ENCODE data around the gene BRCA2.

The BRCA2 gene

GRCh38 chr13:32315238-32316027, at the start of gene BRCA2, which contains the start of gene ZAR1L:
BRCA2 (plus strand) TSS chr13:32315508; CDS start chr13:32316461, 953 bp downstream.
ZAR1L (minus strand) TSS chr13:32315363; CDS start chr13:32311925, 3,438 bp downstream.
- no peak for DNase-seq

- no peak for DNase-seq
Observed at GRCh38 chr13:32265726-32266125, 49.6 kb upstream of the BRCA2 start.

- no peak for DNase-seq
Observed at GRCh38 chr13:32266130-32266529, 49.2 kb upstream of the BRCA2 start.

- no peak for DNase-seq
Observed at GRCh38 chr13:32267836-32268439, 47.4 kb upstream of the BRCA2 start.

GRCh38 chr13:32272021-32272683, 43.2 kb upstream of the BRCA2 start:
- no peak for DNase-seq

- no peak for DNase-seq
Observed at GRCh38 chr13:32277839-32278238, 37.5 kb upstream of the BRCA2 start.

GRCh38 chr13:32278426-32278825, 36.9 kb upstream of the BRCA2 start:
- DNase-seq = no peak

- no peak for DNase-seq
Observed at GRCh38 chr13:32281096-32281495, 34.2 kb upstream of the BRCA2 start.

- no peak for DNase-seq
Observed at GRCh38 chr13:32282096-32282711, 33.1 kb upstream of the BRCA2 start.

- DNase-seq = no peak
Observed at GRCh38 chr13:32284927-32285632, 30.2 kb upstream of the BRCA2 start.

GRCh38 chr13:32285633-32285965, 29.7 kb upstream of the BRCA2 start:
- DNase-seq = no peak

GRCh38 chr13:32297206-32297605, 18.1 kb upstream of the BRCA2 start:
- no peak for DNase-seq

- DNase-seq = no peak
Observed at GRCh38 chr13:32298695-32299094, 16.6 kb upstream of the BRCA2 start.

GRCh38 chr13:32299893-32300292, 15.4 kb upstream of the BRCA2 start:
- no peak for DNase-seq

- DNase-seq = no peak
Observed at GRCh38 chr13:32300406-32300805, 14.9 kb upstream of the BRCA2 start.

GRCh38 chr13:32300920-32301319, 14.4 kb upstream of the BRCA2 start:
- no peak for DNase-seq

- DNase-seq = no peak
Observed at GRCh38 chr13:32302461-32302860, 12.8 kb upstream of the BRCA2 start.

- DNase-seq = no peak
Observed at GRCh38 chr13:32305646-32306045, 9.7 kb upstream of the BRCA2 start.

- DNase-seq = no peak
Observed at GRCh38 chr13:32309312-32310133, 5.8 kb upstream of the BRCA2 start.

GRCh38 chr13:32310134-32310706, 5.1 kb upstream of the BRCA2 start:
- DNase-seq = no peak

GRCh38 chr13:32311188-32311897, 4.0 kb upstream of the BRCA2 start:
- DNase-seq = no peak
